CD4-positive, alpha-beta memory T cell (primary cell): ENCODE data around the gene ATP13A3. TPM values are rescaled to one million over a fixed set of nuclear protein-coding genes. Genes with fewer than 3 reads are reported as not detected.
"Not testable (repeated sequence)": the region's sequence is repeated elsewhere in the genome, so short reads cannot be mapped to it uniquely, and the experiment has no call there.

Experiments used
- CTCF ChIA-PET: fragments of 350-600 bp; sonication (Branson Sonifier 250); formaldehyde crosslinking; loops from one replicate; lab custom pipeline; 2021; ENCODE audit warnings: inconsistent platforms; ENCODE audit not compliant: partially characterized antibody; lab: Charles Lee
- POLR2A ChIA-PET: fragments of 350-600 bp; sonication (Branson Sonifier 250); formaldehyde crosslinking; loops from one replicate; lab custom pipeline; 2021; ENCODE audit not compliant: partially characterized antibody; lab: Charles Lee
- DNase-seq, 5 donors: peaks; one replicate each; pipeline versions ENCODE4 v3.0.0 to v3.0.0-alpha.2; 2020 to 2022; ENCODE audit warnings: mixed read lengths in 1 of 5
- H3K27ac ChIP-seq: one replicate; pipeline ENCODE4 v1.7.0; 2013; ENCODE audit warnings: low read depth, low read length
- H3K27me3 ChIP-seq: 2 replicates; pipeline ENCODE4 v1.7.0; 2013; ENCODE audit warnings: mild to moderate bottlenecking, low read length, moderate library complexity; ENCODE audit not compliant: insufficient read depth
- H3K36me3 ChIP-seq: 2 replicates; pipeline ENCODE4 v1.7.0; 2013; ENCODE audit warnings: mild to moderate bottlenecking, low read length, moderate library complexity; ENCODE audit not compliant: insufficient read depth
- H3K4me1 ChIP-seq: 2 replicates; pipeline ENCODE4 v1.7.0; 2013; ENCODE audit warnings: mild to moderate bottlenecking, low read length, moderate library complexity; ENCODE audit not compliant: insufficient read depth
- H3K4me3 ChIP-seq, 2 donors: one replicate each; pipeline ENCODE4 v1.7.0; 2013; ENCODE audit warnings: low read length in 2 of 2, mild to moderate bottlenecking in 1 of 2
- H3K9me3 ChIP-seq, 2 donors: one replicate each; pipeline ENCODE4 v1.7.0; 2013; ENCODE audit warnings: low read length in 2 of 2, control low read depth in 1 of 2; ENCODE audit not compliant: control insufficient read depth in 1 of 2
- H3K27ac Mint-ChIP-seq, 7 donors: one replicate each; pipeline ENCODE4 v1.8.0; 2020 to 2021; ENCODE audit warnings: mixed read lengths in 7 of 7, mild to moderate bottlenecking in 6 of 7, inconsistent platforms in 3 of 7, moderate library complexity in 3 of 7
- H3K27me3 Mint-ChIP-seq, 2 donors: one replicate each; pipeline ENCODE4 v1.8.0; 2020 to 2021; ENCODE audit warnings: mixed read lengths in 2 of 2
- H3K36me3 Mint-ChIP-seq, 2 donors: one replicate each; pipeline ENCODE4 v1.8.0; 2020 to 2021; ENCODE audit warnings: mixed read lengths in 2 of 2, inconsistent platforms in 1 of 2, mild to moderate bottlenecking in 1 of 2
- H3K4me1 Mint-ChIP-seq, 4 donors: one replicate each; pipeline ENCODE4 v1.8.0; 2020 to 2021; ENCODE audit warnings: mixed read lengths in 4 of 4, mild to moderate bottlenecking in 1 of 4
- H3K4me3 Mint-ChIP-seq, 8 donors: one replicate each; pipeline ENCODE4 v1.8.0; 2020 to 2021; ENCODE audit warnings: mixed read lengths in 8 of 8, mild to moderate bottlenecking in 7 of 8, moderate library complexity in 6 of 8, inconsistent platforms in 3 of 8
- H3K9me3 Mint-ChIP-seq, 8 donors: one replicate each; pipeline ENCODE4 v1.8.0; 2020 to 2021; ENCODE audit warnings: mixed read lengths in 8 of 8, mild to moderate bottlenecking in 5 of 8, inconsistent platforms in 3 of 8, moderate library complexity in 1 of 8
- intact Hi-C: fragments of 100-400 bp; cut with micrococcal nuclease; formaldehyde crosslinking; loops from one replicate; pipeline ENCODE4 v1.15.1; 2023
- polyA plus RNA-seq, 2 donors: library from polyadenylated mRNA; unstranded; fragments of 300-500 nt; fragmentation: Illumina TruSeq; gene quantifications; one replicate each; pipeline ENCODE4 v1.2.3, GENCODE V29; 2021
- total RNA-seq, 2 experiments: library from RNA; stranded (reverse); gene quantifications; one replicate each; pipeline ENCODE4 v1.2.3, GENCODE V29; 2021

Gene ATP13A3
- total and polyA plus RNA-seq, 4 experiments from 2014 or later = 6.7 to 62.7 (median 36.0) TPM

GRCh38 chr3:194499516-194499915 lies 12.7 kb upstream of the ATP13A3 start:
- H3K9me3 ChIP-seq, intact Hi-C loops, H3K4me3 ChIP-seq, H3K36me3 ChIP-seq, H3K27me3 Mint-ChIP-seq, H3K9me3 Mint-ChIP-seq, H3K4me3 Mint-ChIP-seq, H3K27me3 ChIP-seq, POLR2A ChIA-PET, H3K27ac ChIP-seq, H3K27ac Mint-ChIP-seq, H3K36me3 Mint-ChIP-seq, DNase-seq: not testable (repeated sequence)
- peaks cover 8 to 20% (median 11%) of the 10 kb centered on the region in 4 donors for H3K4me1 Mint-ChIP-seq
- CTCF ChIA-PET = interaction anchor here (1.3 to 2.2 kb wide), 3 partner anchors 13 to 25 kb away, joined by 3 to 4 read pairs (median 4); no protein-coding TSS in a partner anchor
- peaks cover 15% of the 10 kb centered on the region for H3K4me1 ChIP-seq

GRCh38 chr3:194497799-194498575 lies 11.2 kb upstream of the ATP13A3 start:
- Mint-ChIP-seq H3K9me3 (peaks cover 0 to 3% (median 0%) of the 10 kb centered on the region in 8 donors), H3K4me1 (peaks cover 8 to 28% (median 12%) of the 10 kb centered on the region in 4 donors), H3K27ac (peak overlapping the region in 1 of 7 donors; percentile 47), H3K27me3 (no peaks in the 10 kb centered on the region), H3K4me3 (no peak overlapping the region), H3K36me3 (peaks cover 0 to 7% of the 10 kb centered on the region in 2 donors)
- Histone ChIP-seq H3K4me3 (no peak overlapping the region), H3K4me1 (peaks cover 20% of the 10 kb centered on the region), H3K27me3 (no peaks in the 10 kb centered on the region), H3K36me3 (no peaks in the 10 kb centered on the region), H3K27ac (no peak overlapping the region), H3K9me3 (no peaks in the 10 kb centered on the region)
- POLR2A ChIA-PET = interaction anchor here (0.6 to 1.6 kb wide), 4 partner anchors 9 to 86 kb away, joined by 3 read pairs; no protein-coding TSS in a partner anchor
- DNase-seq = no peak
- CTCF ChIA-PET = interaction anchor here (0.9 to 2.2 kb wide), 6 partner anchors 12 to 97 kb away, joined by 3 to 7 read pairs (median 4); no protein-coding TSS in a partner anchor
- intact Hi-C loops = no loop called here

GRCh38 chr3:194496217-194496919 lies 9.6 kb upstream of the ATP13A3 start:
- Histone ChIP-seq H3K36me3 (no peaks in the 10 kb centered on the region), H3K27ac (no peak overlapping the region), H3K4me1 (peaks cover 20% of the 10 kb centered on the region), H3K4me3 (no peak overlapping the region), H3K27me3 (no peaks in the 10 kb centered on the region), H3K9me3 (no peaks in the 10 kb centered on the region)
- Mint-ChIP-seq H3K4me1 (peaks cover 10 to 28% (median 12%) of the 10 kb centered on the region in 4 donors), H3K27me3 (no peaks in the 10 kb centered on the region), H3K27ac (peak overlapping the region in 6 of 7 donors; percentile 25 to 84 (median 46)), H3K4me3 (peak overlapping the region in 3 of 8 donors; percentile 13 to 31 (median 22)), H3K9me3 (no peaks in the 10 kb centered on the region), H3K36me3 (peaks cover 0 to 7% of the 10 kb centered on the region in 2 donors)
- POLR2A ChIA-PET = no interaction called here
- intact Hi-C loops = no loop called here
- CTCF ChIA-PET = interaction anchor here (1.5 kb wide), 1 partner anchor 25 kb away, joined by 3 read pairs; no protein-coding TSS in a partner anchor
- no peak for DNase-seq

GRCh38 chr3:194494951-194495374 lies 8.2 kb upstream of the ATP13A3 start:
- H3K27ac ChIP-seq = no peak overlapping the region
- intact Hi-C loops = no loop called here
- no peaks in the 10 kb centered on the region for H3K27me3 ChIP-seq
- no peak overlapping the region for H3K4me3 ChIP-seq
- CTCF ChIA-PET = no interaction called here
- Mint-ChIP-seq H3K27me3 (no peaks in the 10 kb centered on the region), H3K4me1 (peaks cover 13 to 31% (median 16%) of the 10 kb centered on the region in 4 donors), H3K27ac (peak overlapping the region in 1 of 7 donors; percentile 13), H3K9me3 (no peaks in the 10 kb centered on the region), H3K4me3 (no peak overlapping the region), H3K36me3 (no peaks in the 10 kb centered on the region)
- H3K9me3 ChIP-seq = no peaks in the 10 kb centered on the region
- H3K36me3 ChIP-seq = no peaks in the 10 kb centered on the region
- POLR2A ChIA-PET = no interaction called here
- peaks cover 20% of the 10 kb centered on the region for H3K4me1 ChIP-seq
- no peak for DNase-seq

- H3K4me3 ChIP-seq, H3K36me3 Mint-ChIP-seq, DNase-seq, CTCF ChIA-PET, intact Hi-C loops, H3K36me3 ChIP-seq, H3K27ac ChIP-seq, H3K27me3 ChIP-seq, H3K9me3 ChIP-seq, H3K27me3 Mint-ChIP-seq, H3K4me3 Mint-ChIP-seq, POLR2A ChIA-PET, H3K9me3 Mint-ChIP-seq: not testable (repeated sequence)
- H3K4me1 Mint-ChIP-seq = peaks cover 13 to 31% (median 19%) of the 10 kb centered on the region in 4 donors
- H3K27ac Mint-ChIP-seq = peak overlapping the region in 1 of 7 donors; percentile 18
- peaks cover 20% of the 10 kb centered on the region for H3K4me1 ChIP-seq
Observed at GRCh38 chr3:194493995-194494927, 7.5 kb upstream of the ATP13A3 start.

GRCh38 chr3:194492001-194492400 lies 5.2 kb upstream of the ATP13A3 start:
- peaks cover 0 to 3% (median 0%) of the 10 kb centered on the region in 8 donors for H3K9me3 Mint-ChIP-seq
- H3K27me3 Mint-ChIP-seq = no peaks in the 10 kb centered on the region
- H3K4me1 Mint-ChIP-seq = peaks cover 22 to 43% (median 34%) of the 10 kb centered on the region in 4 donors
- H3K9me3 ChIP-seq = no peaks in the 10 kb centered on the region
- no peak overlapping the region for H3K4me3 Mint-ChIP-seq
- CTCF ChIA-PET = no interaction called here
- intact Hi-C loops = no loop called here
- DNase-seq = no peak
- no peak overlapping the region for H3K4me3 ChIP-seq
- no peaks in the 10 kb centered on the region for H3K27me3 ChIP-seq
- H3K27ac Mint-ChIP-seq = peak overlapping the region in 3 of 7 donors; percentile 8 to 71 (median 9)
- peaks cover 31% of the 10 kb centered on the region for H3K4me1 ChIP-seq
- H3K36me3 ChIP-seq = no peaks in the 10 kb centered on the region
- H3K27ac ChIP-seq = no peak overlapping the region
- H3K36me3 Mint-ChIP-seq = peaks cover 0 to 6% of the 10 kb centered on the region in 2 donors
- POLR2A ChIA-PET = no interaction called here
